RWPE2 (cell line): ENCODE data around the gene RHBG.

ENCODE experiments used
- ATAC-seq: fragments of 200-7000 bp; cut with Tn5 transposase; 3 replicates; pipeline ENCODE4 v1.9.1; 2021; ENCODE audit warnings: low read depth
- DNase-seq: peaks from one replicate; pipeline ENCODE4 v3.0.0-alpha.2; 2020; ENCODE audit warnings: low spot score
- H3K27ac ChIP-seq: fragments of 450-650 bp; 2 replicates; pipeline ENCODE4 v1.5.1; 2017; ENCODE audit warnings: mild to moderate bottlenecking; ENCODE audit not compliant: poor library complexity, severe bottlenecking
- H3K27me3 ChIP-seq: fragments of 250-450 bp; sonication (Bioruptor Pico); 2 replicates; pipeline ENCODE4 v1.5.1; 2021; ENCODE audit warnings: mild to moderate bottlenecking, moderate library complexity; ENCODE audit not compliant: insufficient read depth, poor library complexity, severe bottlenecking
- H3K36me3 ChIP-seq: fragments of 250-450 bp; sonication (Bioruptor Pico); 2 replicates; pipeline ENCODE4 v1.5.1; 2020; ENCODE audit warnings: low read depth, mild to moderate bottlenecking, moderate library complexity
- H3K4me1 ChIP-seq: fragments of 250-450 bp; sonication (Bioruptor Pico); 2 replicates; pipeline ENCODE4 v1.5.1; 2021; ENCODE audit warnings: mild to moderate bottlenecking, moderate library complexity; ENCODE audit not compliant: insufficient read depth, poor library complexity, severe bottlenecking
- H3K4me3 ChIP-seq: fragments of 250-450 bp; sonication (Bioruptor Pico); 2 replicates; pipeline ENCODE4 v1.5.1; 2021; ENCODE audit warnings: mild to moderate bottlenecking, moderate library complexity; ENCODE audit not compliant: severe bottlenecking
- H3K9me3 ChIP-seq: fragments of 250-450 bp; sonication (Bioruptor Pico); 2 replicates; pipeline ENCODE4 v1.5.1; 2021; ENCODE audit warnings: mild to moderate bottlenecking, moderate library complexity; ENCODE audit not compliant: severe bottlenecking
- CTCF ChIP-seq: fragments of 450-650 bp; IDR thresholded peaks from one replicate; pipeline ENCODE4 v1.5.1; 2017; ENCODE audit warnings: mild to moderate bottlenecking, moderate library complexity; ENCODE audit not compliant: poor library complexity, severe bottlenecking

RHBG gene

GRCh38 chr1:156388174-156389137 lies 19.4 kb downstream of the RHBG start:
- H3K4me3 ChIP-seq, result no peak overlapping the region
- TF ChIP-seq CTCF, result no peak
- ATAC-seq (no peak), DNase-seq (no peak)
- H3K36me3 ChIP-seq, result no peaks in the 10 kb centered on the region
- H3K27ac ChIP-seq, result no peak overlapping the region
- H3K27me3 ChIP-seq, result no peaks in the 10 kb centered on the region
- no peaks in the 10 kb centered on the region for H3K4me1 ChIP-seq
- no peaks in the 10 kb centered on the region for H3K9me3 ChIP-seq

GRCh38 chr1:156389311-156389710 lies 20.3 kb downstream of the RHBG start:
- Histone ChIP-seq H3K27ac (no peak overlapping the region), H3K27me3 (no peaks in the 10 kb centered on the region), H3K4me3 (no peak overlapping the region), H3K36me3 (no peaks in the 10 kb centered on the region), H3K9me3 (no peaks in the 10 kb centered on the region), H3K4me1 (no peaks in the 10 kb centered on the region)
- DNase-seq, result no peak
- no peak for ATAC-seq
- TF ChIP-seq CTCF, result no peak

GRCh38 chr1:156390469-156391365 lies 21.7 kb downstream of the RHBG start:
- Histone ChIP-seq H3K4me1 (no peaks in the 10 kb centered on the region), H3K27me3 (no peaks in the 10 kb centered on the region), H3K4me3 (no peak overlapping the region), H3K9me3 (no peaks in the 10 kb centered on the region), H3K36me3 (no peaks in the 10 kb centered on the region), H3K27ac (no peak overlapping the region)
- DNase-seq (no peak), ATAC-seq (no peak)
- no peak for TF ChIP-seq CTCF

GRCh38 chr1:156391366-156391677 lies 22.3 kb downstream of the RHBG start:
- DNase-seq (no peak), ATAC-seq (no peak)
- no peak overlapping the region for H3K4me3 ChIP-seq
- no peaks in the 10 kb centered on the region for H3K9me3 ChIP-seq
- H3K27me3 ChIP-seq, result no peaks in the 10 kb centered on the region
- no peak overlapping the region for H3K27ac ChIP-seq
- H3K4me1 ChIP-seq, result no peaks in the 10 kb centered on the region
- no peaks in the 10 kb centered on the region for H3K36me3 ChIP-seq
- no peak for TF ChIP-seq CTCF
